GM23338 (cell line): ENCODE data around the gene HOXA2.

Experiments
- CREB1 ChIP-seq: fragments of 250-450 bp; sonication (Bioruptor Pico); IDR thresholded peaks from 2 replicates; pipeline ENCODE4 v1.5.0; 2020; ENCODE audit warnings: low read depth, mild to moderate bottlenecking, moderate library complexity
- EZH2 ChIP-seq: fragments of 200-600 bp; sonication (generic); IDR thresholded peaks from one replicate; pipeline ENCODE4 v1.8.0; 2017; ENCODE audit warnings: antibody characterized with exemption, mild to moderate bottlenecking, low read depth; ENCODE audit not compliant: unreplicated experiment
- EZH2phosphoT487 ChIP-seq: fragments of 200-600 bp; sonication (generic); IDR thresholded peaks from one replicate; pipeline ENCODE4 v1.8.1; 2018; ENCODE audit warnings: antibody characterized with exemption; ENCODE audit not compliant: unreplicated experiment
- JUNB ChIP-seq: IDR thresholded peaks from one replicate; pipeline ENCODE4 v1.6.1; 2016; ENCODE audit warnings: antibody characterized with exemption; ENCODE audit not compliant: unreplicated experiment
- POLR2AphosphoS5 ChIP-seq: IDR thresholded peaks from 2 replicates; pipeline ENCODE4 v1.6.1; 2016; ENCODE audit warnings: antibody characterized with exemption, low read depth
- STAT1 ChIP-seq: IDR thresholded peaks from one replicate; pipeline ENCODE4 v1.6.1; 2016; ENCODE audit warnings: antibody characterized with exemption; ENCODE audit not compliant: unreplicated experiment
- TF ChIP-seq, protein P1 (sequence below), 2 experiments: fragments of 200-600 bp in 1 of 2; sonication (generic) in 1 of 2; conservative IDR thresholded peaks; 2 replicates each; pipeline versions ENCODE4 v1.5.1 to v1.6.1; 2016 to 2017; ENCODE audit warnings: antibody characterized with exemption in 2 of 2, low read depth in 2 of 2, mild to moderate bottlenecking in 2 of 2, moderate library complexity in 1 of 2
- TF ChIP-seq, protein P2 (sequence below): IDR thresholded peaks from one replicate; pipeline ENCODE4 v1.6.1; 2018; ENCODE audit warnings: antibody characterized with exemption; ENCODE audit not compliant: unreplicated experiment
- TF ChIP-seq, protein P3 (sequence below): IDR thresholded peaks from 2 replicates; pipeline ENCODE4 v1.6.1; 2016; ENCODE audit warnings: antibody characterized with exemption
- TF ChIP-seq, protein P4 (sequence below): fragments of 250-450 bp; sonication (Bioruptor Pico); IDR thresholded peaks from 2 replicates; pipeline ENCODE4 v1.5.0; 2020; ENCODE audit warnings: mild to moderate bottlenecking, moderate library complexity

DNA sequence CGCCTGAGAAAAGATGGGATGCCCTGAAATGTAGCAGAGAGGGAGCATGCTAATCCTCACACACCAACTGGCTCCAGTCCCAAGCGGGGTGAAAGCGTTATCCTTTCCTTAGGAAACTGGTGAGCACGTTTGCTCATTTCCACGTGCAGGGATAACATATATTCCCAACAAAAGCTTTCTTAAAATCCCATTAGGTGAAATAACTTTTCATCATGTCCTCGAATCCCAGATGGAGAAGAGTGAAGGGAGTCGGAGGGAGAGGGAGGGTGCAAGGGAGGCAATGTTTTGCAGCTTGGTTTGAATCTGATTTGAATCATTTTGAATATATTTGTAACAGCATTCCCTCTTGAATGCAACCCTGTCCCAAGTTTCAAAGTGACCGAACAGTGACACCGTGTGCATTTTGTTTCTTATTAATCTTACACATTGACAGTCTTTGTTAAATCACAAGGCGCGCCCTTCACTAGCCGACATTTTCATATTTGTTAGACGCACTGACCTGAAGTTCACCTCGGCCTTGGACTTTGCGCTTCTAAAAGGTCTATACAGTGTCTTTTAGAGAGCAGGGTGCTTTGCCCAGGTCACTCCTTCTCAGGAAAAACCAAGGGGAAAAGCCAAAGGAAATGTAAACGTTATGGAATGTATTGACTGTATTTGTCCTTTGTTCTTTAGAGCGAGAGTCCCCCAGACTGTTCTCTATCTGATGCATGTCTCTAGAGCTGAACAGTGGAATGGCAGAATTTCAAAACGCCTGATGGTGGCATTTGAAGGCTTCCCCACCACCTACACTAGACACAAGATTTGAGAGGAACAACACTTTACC lies 31.1 kb upstream of the HOXA2 start:
- TF ChIP-seq EZH2 (peak; percentile 85), POLR2AphosphoS5 (no peak), EZH2phosphoT487 (no peak), CREB1 (CRISPR knock-in tag) (no peak), STAT1 (no peak), JUNB (no peak)
- TF ChIP-seq, protein P1, sequence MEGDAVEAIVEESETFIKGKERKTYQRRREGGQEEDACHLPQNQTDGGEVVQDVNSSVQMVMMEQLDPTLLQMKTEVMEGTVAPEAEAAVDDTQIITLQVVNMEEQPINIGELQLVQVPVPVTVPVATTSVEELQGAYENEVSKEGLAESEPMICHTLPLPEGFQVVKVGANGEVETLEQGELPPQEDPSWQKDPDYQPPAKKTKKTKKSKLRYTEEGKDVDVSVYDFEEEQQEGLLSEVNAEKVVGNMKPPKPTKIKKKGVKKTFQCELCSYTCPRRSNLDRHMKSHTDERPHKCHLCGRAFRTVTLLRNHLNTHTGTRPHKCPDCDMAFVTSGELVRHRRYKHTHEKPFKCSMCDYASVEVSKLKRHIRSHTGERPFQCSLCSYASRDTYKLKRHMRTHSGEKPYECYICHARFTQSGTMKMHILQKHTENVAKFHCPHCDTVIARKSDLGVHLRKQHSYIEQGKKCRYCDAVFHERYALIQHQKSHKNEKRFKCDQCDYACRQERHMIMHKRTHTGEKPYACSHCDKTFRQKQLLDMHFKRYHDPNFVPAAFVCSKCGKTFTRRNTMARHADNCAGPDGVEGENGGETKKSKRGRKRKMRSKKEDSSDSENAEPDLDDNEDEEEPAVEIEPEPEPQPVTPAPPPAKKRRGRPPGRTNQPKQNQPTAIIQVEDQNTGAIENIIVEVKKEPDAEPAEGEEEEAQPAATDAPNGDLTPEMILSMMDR (conservative IDR thresholded peaks at IDR 0.05; ENCODE audit: low read depth in 2 of 2) = no peak
- TF ChIP-seq, protein P2, sequence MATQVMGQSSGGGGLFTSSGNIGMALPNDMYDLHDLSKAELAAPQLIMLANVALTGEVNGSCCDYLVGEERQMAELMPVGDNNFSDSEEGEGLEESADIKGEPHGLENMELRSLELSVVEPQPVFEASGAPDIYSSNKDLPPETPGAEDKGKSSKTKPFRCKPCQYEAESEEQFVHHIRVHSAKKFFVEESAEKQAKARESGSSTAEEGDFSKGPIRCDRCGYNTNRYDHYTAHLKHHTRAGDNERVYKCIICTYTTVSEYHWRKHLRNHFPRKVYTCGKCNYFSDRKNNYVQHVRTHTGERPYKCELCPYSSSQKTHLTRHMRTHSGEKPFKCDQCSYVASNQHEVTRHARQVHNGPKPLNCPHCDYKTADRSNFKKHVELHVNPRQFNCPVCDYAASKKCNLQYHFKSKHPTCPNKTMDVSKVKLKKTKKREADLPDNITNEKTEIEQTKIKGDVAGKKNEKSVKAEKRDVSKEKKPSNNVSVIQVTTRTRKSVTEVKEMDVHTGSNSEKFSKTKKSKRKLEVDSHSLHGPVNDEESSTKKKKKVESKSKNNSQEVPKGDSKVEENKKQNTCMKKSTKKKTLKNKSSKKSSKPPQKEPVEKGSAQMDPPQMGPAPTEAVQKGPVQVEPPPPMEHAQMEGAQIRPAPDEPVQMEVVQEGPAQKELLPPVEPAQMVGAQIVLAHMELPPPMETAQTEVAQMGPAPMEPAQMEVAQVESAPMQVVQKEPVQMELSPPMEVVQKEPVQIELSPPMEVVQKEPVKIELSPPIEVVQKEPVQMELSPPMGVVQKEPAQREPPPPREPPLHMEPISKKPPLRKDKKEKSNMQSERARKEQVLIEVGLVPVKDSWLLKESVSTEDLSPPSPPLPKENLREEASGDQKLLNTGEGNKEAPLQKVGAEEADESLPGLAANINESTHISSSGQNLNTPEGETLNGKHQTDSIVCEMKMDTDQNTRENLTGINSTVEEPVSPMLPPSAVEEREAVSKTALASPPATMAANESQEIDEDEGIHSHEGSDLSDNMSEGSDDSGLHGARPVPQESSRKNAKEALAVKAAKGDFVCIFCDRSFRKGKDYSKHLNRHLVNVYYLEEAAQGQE = no peak
- TF ChIP-seq, protein P3, sequence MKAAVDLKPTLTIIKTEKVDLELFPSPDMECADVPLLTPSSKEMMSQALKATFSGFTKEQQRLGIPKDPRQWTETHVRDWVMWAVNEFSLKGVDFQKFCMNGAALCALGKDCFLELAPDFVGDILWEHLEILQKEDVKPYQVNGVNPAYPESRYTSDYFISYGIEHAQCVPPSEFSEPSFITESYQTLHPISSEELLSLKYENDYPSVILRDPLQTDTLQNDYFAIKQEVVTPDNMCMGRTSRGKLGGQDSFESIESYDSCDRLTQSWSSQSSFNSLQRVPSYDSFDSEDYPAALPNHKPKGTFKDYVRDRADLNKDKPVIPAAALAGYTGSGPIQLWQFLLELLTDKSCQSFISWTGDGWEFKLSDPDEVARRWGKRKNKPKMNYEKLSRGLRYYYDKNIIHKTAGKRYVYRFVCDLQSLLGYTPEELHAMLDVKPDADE = no peak
- TF ChIP-seq, protein P4, sequence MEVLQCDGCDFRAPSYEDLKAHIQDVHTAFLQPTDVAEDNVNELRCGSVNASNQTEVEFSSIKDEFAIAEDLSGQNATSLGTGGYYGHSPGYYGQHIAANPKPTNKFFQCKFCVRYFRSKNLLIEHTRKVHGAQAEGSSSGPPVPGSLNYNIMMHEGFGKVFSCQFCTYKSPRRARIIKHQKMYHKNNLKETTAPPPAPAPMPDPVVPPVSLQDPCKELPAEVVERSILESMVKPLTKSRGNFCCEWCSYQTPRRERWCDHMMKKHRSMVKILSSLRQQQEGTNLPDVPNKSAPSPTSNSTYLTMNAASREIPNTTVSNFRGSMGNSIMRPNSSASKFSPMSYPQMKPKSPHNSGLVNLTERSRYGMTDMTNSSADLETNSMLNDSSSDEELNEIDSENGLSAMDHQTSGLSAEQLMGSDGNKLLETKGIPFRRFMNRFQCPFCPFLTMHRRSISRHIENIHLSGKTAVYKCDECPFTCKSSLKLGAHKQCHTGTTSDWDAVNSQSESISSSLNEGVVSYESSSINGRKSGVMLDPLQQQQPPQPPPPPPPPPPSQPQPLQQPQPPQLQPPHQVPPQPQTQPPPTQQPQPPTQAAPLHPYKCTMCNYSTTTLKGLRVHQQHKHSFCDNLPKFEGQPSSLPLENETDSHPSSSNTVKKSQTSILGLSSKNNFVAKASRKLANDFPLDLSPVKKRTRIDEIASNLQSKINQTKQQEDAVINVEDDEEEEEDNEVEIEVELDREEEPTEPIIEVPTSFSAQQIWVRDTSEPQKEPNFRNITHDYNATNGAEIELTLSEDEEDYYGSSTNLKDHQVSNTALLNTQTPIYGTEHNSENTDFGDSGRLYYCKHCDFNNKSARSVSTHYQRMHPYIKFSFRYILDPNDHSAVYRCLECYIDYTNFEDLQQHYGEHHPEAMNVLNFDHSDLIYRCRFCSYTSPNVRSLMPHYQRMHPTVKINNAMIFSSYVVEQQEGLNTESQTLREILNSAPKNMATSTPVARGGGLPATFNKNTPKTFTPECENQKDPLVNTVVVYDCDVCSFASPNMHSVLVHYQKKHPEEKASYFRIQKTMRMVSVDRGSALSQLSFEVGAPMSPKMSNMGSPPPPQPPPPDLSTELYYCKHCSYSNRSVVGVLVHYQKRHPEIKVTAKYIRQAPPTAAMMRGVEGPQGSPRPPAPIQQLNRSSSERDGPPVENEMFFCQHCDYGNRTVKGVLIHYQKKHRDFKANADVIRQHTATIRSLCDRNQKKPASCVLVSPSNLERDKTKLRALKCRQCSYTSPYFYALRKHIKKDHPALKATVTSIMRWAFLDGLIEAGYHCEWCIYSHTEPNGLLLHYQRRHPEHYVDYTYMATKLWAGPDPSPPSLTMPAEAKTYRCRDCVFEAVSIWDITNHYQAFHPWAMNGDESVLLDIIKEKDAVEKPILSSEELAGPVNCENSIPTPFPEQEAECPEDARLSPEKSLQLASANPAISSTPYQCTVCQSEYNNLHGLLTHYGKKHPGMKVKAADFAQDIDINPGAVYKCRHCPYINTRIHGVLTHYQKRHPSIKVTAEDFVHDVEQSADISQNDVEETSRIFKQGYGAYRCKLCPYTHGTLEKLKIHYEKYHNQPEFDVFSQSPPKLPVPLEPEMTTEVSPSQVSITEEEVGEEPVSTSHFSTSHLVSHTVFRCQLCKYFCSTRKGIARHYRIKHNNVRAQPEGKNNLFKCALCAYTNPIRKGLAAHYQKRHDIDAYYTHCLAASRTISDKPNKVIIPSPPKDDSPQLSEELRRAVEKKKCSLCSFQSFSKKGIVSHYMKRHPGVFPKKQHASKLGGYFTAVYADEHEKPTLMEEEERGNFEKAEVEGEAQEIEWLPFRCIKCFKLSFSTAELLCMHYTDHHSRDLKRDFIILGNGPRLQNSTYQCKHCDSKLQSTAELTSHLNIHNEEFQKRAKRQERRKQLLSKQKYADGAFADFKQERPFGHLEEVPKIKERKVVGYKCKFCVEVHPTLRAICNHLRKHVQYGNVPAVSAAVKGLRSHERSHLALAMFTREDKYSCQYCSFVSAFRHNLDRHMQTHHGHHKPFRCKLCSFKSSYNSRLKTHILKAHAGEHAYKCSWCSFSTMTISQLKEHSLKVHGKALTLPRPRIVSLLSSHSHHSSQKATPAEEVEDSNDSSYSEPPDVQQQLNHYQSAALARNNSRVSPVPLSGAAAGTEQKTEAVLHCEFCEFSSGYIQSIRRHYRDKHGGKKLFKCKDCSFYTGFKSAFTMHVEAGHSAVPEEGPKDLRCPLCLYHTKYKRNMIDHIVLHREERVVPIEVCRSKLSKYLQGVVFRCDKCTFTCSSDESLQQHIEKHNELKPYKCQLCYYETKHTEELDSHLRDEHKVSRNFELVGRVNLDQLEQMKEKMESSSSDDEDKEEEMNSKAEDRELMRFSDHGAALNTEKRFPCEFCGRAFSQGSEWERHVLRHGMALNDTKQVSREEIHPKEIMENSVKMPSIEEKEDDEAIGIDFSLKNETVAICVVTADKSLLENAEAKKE (CRISPR knock-in tag) = no peak
